HG03066 (cell line): ENCODE data around the gene LYPD5.
A peak's percentile ranks its signal among the peaks of the same experiment; 100 is the strongest.
"Not testable (repeated sequence)": the region's sequence is repeated elsewhere in the genome, so short reads cannot be mapped to it uniquely, and the experiment has no call there.

ENCODE experiments used
- ATAC-seq: cut with Tn5 transposase; IDR thresholded peaks from one replicate; pipeline ENCODE4 v1.9.1; 2021; ENCODE audit warnings: low read depth; ENCODE audit not compliant: unreplicated experiment

Gene LYPD5, protein sequence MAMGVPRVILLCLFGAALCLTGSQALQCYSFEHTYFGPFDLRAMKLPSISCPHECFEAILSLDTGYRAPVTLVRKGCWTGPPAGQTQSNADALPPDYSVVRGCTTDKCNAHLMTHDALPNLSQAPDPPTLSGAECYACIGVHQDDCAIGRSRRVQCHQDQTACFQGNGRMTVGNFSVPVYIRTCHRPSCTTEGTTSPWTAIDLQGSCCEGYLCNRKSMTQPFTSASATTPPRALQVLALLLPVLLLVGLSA

GRCh38 chr19:43802216-43802951, at the start of gene LYPD5:
TSS of gene LYPD5 (minus strand) at chr19:43802447. CDS start at chr19:43802380, 67 bp downstream.
- no peak for ATAC-seq

- no peak for ATAC-seq
These were observed 46.6 kb upstream of the LYPD5 start for GRCh38 chr19:43848821-43849220.

DNA sequence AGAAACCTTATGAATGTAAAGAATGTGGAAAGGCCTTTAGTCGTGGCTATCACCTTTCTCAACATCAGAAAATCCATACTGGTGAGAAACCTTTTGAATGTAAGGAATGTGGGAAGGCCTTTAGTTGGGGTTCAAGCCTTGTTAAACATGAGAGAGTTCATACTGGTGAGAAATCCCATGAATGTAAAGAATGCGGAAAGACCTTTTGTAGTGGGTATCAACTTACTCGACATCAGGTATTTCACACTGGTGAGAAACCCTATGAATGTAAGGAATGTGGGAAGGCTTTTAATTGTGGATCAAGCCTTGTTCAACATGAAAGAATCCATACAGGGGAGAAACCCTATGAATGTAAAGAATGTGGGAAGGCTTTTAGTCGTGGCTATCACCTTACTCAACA, 45.6 kb upstream of the LYPD5 start:
- no peak for ATAC-seq

- no peak for ATAC-seq
These were observed 45.0 kb upstream of the LYPD5 start for GRCh38 chr19:43847246-43847645.

DNA sequence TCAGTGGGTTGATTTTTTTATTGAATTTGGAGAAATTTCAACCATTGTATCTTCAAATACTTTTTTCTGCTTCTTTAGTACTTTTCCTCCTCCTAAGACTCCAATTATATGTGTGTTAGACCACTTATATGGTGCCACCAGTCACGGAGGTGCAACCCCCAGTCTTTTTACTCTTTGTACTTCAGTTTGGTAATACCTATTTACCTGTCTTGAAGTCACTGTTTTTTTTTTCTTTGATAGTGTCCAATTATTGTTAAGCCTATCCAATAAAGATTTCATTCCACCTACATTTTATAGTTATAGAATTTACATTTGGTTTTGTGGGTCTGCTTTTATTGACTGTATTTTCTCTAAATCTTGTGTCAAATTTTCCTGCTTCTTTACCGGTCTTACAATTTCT, 39.8 kb upstream of the LYPD5 start:
- ATAC-seq: no peak

DNA sequence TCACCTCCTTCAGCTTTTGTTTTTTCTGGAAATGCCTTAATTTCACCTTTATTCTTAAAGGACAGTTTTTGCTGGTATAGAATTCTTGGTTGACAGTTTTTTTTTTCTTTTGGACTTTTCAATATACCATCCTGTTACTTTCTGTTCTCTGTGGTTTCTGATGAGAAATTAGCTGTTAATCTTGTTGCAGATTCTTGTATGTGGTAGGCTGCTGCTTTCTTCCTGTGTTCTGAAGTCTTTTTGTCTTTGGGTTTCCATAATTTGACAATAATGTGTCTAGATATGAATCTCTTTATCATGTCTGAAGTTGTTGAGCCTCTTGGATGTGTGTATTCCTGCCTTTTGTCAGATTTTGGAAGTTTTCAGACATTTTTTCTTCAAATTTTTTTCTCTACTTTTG, 36.9 kb upstream of the LYPD5 start:
- ATAC-seq: no peak

DNA sequence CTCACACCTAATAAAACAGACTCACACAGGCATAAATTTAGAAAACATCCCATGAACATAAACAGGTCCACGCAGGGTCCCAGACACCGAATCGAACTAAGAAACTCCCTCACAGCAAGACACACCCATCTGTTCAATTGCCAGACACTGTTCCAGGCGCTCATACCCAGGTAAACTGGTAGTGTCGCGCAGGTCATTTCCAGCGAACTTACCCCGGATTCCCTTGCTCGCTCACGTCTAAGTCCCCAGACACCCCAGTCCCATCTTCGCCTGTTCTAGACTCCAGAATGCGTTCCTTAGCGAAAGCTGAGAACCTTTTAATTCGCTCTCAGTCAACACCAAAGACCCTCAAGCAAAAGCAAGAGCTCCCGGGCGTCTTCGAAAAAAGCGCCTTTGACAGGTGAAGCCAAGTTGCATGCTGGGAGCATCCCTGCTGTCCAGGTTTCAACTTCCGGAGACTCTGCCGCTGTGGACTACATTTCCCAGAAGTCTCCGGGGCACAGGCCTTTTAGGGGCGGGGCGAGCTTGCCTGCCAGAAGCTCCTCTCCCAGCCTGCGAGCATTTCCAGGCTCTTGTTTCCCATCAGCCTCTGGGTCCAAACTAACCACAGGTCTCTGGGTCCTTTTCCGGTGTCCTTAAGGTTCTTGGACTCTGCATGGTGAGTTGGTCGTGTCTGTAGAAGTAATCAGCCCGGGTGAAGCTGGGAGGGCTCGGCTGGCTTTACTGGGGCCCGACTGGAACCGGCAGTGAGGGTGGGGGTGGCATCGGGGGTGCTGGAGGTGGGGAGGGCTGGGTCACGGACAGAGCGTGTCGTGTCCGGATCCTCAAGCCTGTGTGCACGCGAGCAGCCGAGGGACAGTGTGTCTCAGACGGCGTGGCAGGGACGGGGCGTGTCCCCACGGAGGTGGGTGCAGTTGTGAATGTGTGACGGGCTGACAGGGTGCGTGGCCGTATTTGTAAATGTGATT, 24.8 kb upstream of the LYPD5 start, which contains the start of gene ZNF283:
TSS of gene ZNF283 (plus strand) at position 535 of the 968 bp plus-strand sequence. CDS start 6,184 bp downstream, outside the sequence.
- peak; percentile 75 for ATAC-seq

GRCh38 chr19:43824572-43824971, 22.3 kb upstream of the LYPD5 start:
- not testable (repeated sequence) for ATAC-seq

- ATAC-seq: not testable (repeated sequence)
These were observed 21.6 kb upstream of the LYPD5 start for GRCh38 chr19:43823856-43824255.

- no peak for ATAC-seq
These were observed 18.6 kb upstream of the LYPD5 start for GRCh38 chr19:43820884-43821215.

GRCh38 chr19:43820098-43820883, 18.0 kb upstream of the LYPD5 start:
- ATAC-seq: no peak

DNA sequence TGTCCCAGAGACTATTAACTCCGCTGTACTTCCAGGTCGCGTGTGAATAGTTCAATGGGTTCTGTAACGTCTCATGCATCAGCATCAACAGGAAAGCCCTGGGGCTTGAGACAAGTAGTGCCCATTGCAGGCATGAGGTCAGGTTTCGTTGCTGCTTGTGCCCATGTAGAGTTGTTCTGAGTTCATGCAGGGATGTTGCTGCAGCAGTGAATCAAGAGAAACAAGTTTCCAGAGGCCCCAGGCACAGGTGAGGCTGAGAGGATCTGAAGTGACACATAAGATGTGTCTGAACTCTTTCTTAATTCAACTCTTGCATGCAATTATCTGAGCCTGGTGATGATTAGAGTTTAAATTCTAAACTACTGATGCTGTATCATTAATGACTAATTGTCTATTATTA, 16.3 kb upstream of the LYPD5 start:
- no peak for ATAC-seq

GRCh38 chr19:43817454-43817853, 15.2 kb upstream of the LYPD5 start:
- not testable (repeated sequence) for ATAC-seq

DNA sequence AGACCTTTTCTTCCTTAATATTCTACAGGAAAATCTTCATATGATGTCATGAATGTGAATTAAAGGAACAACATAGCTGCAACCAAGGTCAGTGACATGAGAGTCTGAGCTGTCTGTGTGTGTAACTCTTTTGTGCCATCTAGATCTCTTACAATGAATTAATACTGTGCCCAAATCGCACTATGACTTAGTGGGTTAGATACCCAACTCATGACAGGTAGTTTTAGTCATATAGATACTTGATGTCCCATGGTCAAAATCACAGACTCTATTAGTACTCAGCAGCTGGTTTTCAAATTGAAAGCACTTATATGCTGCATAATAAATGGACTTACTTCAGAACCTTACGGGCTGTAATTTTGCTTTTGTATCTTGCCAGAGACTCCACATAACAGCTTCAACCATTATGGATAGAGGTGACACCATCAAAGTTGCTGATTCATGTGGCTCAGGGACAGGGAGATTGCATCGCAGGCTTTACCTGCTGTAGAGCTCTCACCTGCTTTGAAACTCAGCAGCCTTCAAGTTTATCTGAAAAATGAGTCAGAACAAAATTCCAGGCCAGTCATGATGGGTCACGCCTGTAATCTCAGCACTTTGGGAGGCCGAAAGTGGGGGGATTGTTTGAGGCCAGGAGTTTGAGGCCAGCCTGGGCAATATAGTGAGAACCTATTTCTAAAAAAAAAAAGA, 12.6 kb upstream of the LYPD5 start:
- ATAC-seq: no peak

DNA sequence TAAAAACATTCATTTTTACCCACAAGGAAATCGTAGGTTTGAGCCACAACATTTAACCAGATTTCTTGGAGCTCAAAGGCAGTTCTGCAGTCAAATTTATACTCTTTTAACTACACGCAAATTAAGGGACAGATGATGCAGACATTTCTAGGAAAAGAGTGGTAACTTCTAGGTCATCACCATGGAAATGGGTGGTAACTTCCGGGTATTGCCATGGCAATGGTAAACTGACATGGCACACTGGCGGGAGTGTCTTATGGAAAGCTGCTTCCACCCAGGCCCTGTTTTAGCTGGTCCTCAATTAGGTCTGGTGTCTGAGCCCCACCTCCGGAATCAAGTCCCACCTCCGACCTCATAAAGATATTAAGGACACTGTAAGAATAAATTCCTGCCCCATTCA, 10.4 kb upstream of the LYPD5 start:
- no peak for ATAC-seq

DNA sequence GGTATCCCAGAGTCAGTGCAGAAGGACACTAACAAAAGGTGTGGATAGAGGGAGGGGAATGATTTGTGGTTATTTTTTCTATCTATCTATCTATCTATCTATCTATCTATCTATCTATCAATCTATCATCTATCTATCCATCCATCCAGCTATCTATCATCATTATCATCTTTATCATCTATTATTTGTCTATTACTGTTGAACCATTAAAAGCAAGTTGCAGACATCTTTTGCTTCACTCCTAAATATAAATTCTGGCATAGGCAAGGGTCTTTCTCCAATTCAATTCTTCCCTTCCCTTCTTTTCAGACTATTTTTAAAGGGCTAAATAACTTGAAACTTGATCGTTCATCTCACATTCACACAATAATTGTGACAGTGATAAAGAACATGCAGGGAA, 10.0 kb upstream of the LYPD5 start:
- no peak for ATAC-seq

DNA sequence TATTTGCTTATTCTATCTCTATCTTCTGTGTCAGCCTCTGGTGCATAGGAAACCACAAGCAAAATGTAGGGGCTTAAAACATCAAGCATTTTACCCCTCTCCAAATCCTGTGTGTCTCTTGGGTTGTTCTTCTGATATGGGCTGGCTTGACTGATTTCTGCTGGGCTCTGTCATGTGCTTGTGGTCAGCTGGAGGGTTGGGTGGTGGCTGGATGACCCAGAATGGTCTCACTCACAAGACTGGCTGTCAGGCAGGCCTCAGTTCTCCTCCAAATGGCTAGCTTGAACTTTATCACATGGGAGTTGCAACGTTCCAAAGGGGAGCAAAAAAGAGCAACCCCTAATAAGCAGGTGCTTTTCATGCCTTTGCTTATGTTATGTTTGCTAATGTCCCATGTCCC, 9.6 kb upstream of the LYPD5 start:
- ATAC-seq: no peak

DNA sequence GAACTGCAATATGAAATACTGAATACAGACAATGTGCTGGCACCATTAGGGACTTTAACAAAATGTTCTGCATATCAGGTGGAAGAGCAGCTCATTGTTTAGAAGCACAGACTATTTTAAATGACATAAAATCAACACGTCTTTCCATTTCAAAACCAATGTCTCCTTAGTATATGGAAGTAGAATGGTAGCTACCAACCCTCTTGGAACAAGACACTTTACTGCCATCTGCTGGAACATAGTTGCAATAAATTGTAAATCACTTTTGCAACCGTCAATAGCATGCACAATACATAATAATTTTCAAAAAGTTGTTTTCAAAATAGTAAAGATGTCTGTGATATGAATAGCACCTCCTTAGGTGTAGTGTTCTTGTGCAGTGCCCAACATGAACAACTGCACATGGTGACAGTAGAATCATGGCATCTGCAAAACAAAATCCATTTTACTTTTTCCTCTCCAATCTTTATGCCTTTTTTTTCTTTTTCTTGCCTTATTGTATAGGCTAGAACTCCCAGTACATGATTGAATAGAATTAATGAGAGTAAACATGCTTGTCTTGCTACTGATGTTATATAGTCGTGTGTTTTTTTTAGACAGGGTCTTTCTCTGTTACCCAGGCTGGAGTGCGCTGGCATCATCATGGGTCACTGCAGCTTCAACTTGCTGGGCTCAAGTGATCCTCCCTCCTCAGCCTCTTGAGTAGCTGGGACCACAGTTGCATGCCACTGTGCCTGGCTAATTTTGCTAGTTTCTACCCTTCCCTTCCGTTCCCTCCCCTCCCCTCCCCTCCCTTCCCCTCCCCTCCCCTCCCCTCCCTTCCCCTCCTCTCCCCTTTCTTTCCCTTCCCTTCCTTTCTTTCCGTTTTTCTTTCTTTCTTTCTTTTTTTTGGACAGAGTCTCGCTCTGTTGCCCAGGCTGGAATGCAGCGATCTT, 7.8 kb upstream of the LYPD5 start:
- ATAC-seq: no peak

GRCh38 chr19:43807651-43808050, 5.4 kb upstream of the LYPD5 start:
- ATAC-seq: no peak
